ENCODE measurements around the gene ADM2.

The ADM2 gene

DNA sequence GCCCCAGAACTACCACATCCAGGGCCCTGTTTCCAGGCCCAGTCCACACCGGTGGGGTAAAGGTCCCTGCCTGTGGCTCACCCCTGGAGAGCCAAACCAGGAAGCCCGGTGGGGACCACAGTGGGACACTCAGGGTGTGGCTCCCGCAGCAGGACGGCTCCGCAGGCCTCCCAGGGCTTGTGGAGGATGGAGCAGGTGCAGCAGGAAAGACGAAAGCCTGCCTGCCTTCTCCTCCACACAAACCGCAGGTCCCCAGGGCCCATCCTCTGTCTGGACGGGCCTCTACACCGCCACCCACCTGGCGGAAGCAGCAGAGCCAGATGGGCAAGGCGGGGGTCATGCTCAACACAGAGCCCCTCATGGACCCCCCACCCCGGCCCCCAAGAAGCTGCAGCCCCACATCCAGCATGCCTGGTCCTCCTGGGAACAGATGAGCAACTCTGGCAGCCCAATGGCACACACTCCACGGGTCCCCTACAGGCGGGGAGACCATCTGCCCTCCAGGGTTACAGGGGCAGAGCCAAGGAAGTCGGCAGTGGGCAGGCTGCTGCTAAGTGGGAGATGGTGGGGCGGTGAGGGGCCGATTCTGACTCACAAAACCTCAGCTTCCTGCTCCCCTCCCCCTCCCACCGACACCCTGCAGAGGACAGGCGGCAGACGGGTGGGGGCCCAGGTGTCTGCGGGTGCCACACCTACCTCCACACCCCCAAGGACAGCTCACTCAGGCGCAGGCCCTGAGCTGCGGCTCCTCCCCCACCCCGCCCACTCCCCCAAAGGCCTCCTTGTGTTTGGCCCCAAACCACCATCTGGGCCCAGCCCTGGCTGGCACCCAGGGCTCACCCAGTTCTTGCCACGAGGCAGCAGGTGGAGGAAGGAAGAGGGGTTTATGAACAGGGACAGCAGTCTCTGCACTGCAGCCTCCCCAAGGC lies 11.7 kb upstream of the ADM2 start:
- DNase-seq, result peak; percentile 84

GRCh38 chr22:50470491-50470890 lies 10.9 kb upstream of the ADM2 start:
- no peak for DNase-seq

DNA sequence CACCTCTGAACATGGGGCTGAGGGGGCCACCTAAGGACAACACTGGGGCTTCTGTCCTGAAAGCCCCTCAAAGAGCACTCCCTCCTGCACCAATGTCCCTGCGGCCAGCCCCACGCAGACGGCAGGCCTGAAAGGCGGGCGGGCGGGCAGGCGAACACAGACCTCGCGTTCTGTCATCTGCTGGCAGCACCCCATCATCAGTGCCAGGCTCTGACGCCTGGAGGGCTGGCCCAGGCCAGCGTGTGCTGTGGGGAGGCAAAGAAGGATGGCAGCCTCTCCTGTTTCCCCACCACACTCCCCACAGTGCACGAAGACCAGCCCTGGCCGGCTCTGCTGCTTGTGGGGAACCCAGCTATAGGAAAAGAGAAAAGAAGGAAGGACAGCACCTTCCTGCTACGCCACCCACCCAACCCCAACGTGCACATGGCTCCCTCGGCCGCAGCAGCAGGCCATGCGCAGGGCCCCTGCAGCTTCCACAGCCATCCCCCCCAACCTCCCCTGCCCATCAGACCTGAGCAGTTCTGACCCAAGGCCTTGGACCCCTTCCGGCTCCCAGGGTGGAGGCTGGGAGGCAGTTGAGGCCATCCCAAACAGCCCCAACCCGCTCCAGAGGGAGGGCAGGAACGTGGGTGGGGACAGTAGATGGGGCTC lies 10.0 kb upstream of the ADM2 start:
- DNase-seq, result no peak

- no peak for DNase-seq
These were observed 9.4 kb upstream of the ADM2 start for GRCh38 chr22:50471962-50472361.

DNA sequence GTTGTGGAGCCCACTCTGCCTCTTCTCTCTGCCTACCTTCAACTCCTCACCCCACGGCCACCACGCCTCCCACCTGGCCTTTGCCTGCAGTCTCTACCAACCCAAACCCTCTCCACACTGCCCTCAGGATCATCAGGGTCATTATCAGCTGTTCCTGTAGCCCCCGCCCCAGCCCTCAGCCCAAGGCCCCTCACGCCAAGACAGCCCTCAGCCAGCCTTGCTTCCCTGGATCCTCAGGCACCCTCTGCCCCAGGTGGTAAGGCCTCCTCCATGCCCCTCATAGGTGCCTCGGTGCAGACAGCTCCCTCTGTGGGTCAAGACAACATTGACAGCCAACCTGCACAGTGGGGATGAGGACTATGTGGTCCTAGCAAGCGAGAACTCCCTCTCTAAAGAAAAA lies 8.3 kb upstream of the ADM2 start:
- DNase-seq, result peak; percentile 36

GRCh38 chr22:50473855-50474671 lies 7.3 kb upstream of the ADM2 start:
- DNase-seq, result no peak

DNA sequence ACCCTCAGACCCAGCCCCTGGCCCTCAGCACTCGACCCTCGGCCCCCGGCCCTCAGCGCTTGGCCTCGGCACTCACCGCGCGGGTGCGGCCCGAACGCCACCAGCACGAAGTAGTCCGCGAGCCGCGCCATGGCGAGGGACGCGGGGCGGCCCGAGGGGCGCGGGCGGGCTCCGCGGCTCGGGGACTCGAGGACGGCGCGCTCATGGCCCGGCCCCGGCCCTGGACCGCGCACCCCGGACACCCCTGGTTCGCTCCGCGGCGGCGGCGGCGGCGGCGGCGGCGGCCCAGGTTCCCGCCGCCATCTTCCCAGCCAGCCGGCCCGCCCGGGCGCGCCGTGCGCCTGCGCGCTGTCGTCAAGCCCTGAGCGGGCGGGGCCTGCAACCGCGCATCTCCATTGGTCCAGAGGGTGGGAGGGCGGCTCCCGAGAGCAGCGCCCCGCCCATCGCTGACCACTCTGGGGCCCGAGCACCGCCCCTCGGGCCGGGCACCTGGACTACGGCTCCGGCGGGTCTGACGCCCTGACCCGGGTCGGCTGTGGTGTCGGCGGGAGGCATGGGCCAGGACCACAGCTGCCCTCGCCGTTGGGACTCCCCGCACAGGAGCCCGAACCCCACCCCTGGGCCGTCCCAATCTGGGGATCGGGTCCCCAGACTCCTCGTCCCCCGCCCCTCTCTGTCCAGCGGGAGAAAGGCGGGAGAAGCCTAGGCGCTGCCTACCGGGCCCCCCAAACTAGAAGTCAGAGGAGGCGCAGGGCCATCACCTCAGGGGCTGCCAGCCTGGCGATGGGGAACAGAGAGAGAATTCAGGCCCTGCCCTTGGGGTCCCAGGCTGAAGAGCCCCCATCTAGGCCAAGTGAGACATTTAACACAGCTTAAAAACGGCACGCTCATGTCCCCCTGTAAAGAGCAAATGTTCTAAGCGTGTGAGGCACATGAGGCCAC lies 6.4 kb upstream of the ADM2 start, which contains the start of gene SBF1:
TSS of gene SBF1 (minus strand) at position 326 of the 942 bp plus-strand sequence. CDS start at position 131, 195 bp downstream.
- DNase-seq, result peak; percentile 86

DNA sequence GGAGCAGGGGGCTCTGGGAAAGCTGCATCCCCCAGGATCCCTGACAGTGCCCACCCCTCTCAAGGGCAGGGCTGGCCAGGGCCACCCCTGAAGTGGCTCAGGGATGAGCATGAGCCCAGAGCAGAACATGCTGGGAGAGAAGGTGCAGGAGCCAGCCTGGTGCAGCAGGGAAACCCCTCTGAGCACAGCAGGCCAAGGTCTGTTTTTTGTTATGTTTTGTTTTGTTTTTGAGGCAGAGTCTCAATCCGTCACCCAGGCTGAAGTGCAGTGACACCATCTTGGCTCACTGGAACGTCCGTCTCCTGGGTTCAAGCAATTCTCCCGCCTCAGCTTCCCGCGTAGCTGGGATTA lies 5.7 kb upstream of the ADM2 start:
- no peak for DNase-seq

GRCh38 chr22:50476868-50477267 lies 4.5 kb upstream of the ADM2 start:
- peak; percentile 89 for DNase-seq

- DNase-seq, result no peak
These were observed 3.4 kb upstream of the ADM2 start for GRCh38 chr22:50477923-50478322.

- no peak for DNase-seq
These were observed 1.6 kb upstream of the ADM2 start for GRCh38 chr22:50479721-50480120.

- DNase-seq, result no peak
These were observed 301 bp upstream of the ADM2 start for GRCh38 chr22:50481045-50481439.

- no peak for DNase-seq
These were observed 1.0 kb downstream of the ADM2 start for GRCh38 chr22:50482107-50483074.

DNA sequence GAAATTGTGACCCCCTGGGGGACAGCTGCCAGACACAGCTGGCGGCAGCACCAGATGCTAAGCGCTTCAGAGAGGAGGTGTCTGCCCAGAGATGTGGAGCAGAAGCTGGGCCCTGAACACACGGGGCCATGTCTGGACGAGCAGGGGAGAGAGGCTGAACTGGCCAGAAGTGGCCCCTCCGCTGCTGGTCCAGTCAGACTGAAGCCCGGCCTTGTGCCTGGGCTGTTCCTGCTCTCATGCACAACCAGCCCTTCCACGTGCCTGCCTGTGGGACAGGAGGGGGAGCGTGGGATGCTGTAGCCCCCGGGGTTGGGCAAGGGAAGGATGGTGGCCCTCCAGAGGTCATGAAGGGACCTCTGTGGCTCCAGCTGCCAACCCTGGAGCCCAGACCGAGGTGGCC lies 1.8 kb downstream of the ADM2 start:
- DNase-seq, result no peak

DNA sequence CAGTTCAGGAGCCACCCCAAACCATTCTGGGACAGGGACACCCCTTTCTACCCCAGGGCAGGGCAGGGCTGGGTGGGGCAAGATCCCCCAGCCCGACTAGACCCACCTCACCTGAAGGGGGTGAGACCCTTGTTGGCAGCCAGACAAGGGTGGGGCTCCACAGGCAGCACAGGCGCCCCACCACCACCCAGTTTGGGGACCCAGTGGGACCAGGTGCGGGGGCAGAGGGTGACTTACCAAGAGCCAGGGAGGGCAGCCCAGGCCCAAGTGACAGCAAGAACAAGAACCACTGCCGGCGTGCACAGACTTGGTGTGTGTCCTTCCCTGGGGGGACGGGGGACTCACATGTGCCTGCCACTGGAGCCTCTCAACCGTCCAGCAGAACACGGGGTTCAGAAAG lies 2.2 kb downstream of the ADM2 start:
- DNase-seq, result no peak

- no peak for DNase-seq
These were observed 2.9 kb downstream of the ADM2 start for GRCh38 chr22:50483977-50484853.

- peak; percentile 13 for DNase-seq
These were observed 4.1 kb downstream of the ADM2 start for GRCh38 chr22:50485221-50486131.

DNA sequence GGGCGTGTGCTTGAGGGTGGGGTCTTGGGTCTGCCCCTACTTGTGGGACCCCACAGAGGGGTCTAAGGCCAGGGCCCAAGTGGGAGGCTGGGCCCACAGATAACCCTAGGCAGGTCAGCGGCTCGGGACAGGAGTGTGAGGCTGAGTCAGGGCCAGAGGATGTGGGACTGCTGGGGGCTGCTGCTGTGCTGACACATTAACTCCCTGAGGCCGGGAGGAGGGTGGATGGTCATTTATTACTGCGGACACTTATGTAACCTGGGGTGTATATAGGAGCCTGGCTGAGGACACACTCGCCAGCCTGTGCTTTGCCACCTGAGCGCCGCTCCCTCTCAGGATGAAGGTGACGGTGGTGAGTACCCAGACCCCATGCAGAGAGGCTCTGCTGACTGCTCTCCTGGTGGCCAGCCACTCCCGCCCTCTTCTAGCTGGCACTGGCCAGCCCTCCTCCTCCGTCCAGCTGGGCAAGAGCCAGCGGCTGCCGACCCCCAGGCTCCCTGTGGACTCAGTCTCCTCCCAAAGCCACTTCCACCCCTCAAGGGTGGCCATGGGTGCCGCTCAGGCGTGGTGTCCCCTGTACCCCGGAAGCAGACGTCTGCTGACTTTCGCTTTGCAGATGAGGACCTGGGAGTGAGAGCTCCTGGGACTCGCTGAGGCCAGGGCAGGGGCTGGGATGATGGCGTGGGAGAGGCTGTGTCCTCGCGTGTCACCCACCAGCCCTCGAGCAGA lies 5.4 kb downstream of the ADM2 start, which contains the start of gene MIOX:
TSS of gene MIOX (plus strand) at position 299 of the 729 bp plus-strand sequence. CDS start at position 338, 39 bp downstream.
- no peak for DNase-seq

Data from NCI-H1436 (cell line).